ENCODE results near the gene PKNOX2. TPM values are rescaled to one million over a fixed set of nuclear protein-coding genes. Genes with fewer than 3 reads are reported as not detected.

The PKNOX2 gene
- total RNA-seq, 4 donors from 2014 or later: 1.5 to 8.2 (median 3.6) TPM

DNA sequence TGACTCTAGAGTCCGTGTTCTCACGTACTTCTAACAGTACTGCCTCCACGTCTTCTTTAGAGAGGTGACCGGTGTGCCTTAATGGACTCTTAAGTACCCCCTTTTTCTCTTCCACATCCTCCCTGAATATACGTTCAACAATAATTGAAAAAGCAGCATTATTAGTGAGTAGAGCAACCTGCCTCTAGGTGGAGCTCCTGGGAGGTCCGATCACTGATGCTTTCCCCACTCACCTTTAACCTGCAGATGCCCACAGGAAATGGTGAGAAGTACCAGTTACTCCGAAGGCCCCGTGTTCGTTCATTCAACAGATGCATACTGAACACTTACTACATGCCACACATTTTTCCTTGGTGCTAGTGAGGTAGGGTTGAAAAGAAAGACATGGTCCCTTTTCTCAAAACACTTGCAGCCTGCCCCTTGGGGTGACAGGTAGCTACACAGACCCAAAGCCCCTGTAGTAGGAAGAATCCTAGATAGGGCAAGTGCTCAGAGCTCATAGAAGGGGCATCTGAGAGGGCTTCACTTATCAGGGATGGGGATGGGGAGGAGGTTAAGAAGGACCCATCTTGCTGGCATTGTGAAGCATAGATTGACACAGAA is 258.8 kb downstream of the PKNOX2 start:
- no peaks in the 10 kb centered on the region for H3K9me3 ChIP-seq
- WGBS: 61% methylated on average over 9 of the region's 9 CpGs
- no peak overlapping the region for H3K27ac ChIP-seq
- no peaks in the 10 kb centered on the region for H3K36me3 ChIP-seq
- H3K4me3 ChIP-seq: no peak overlapping the region
- no peak for TF ChIP-seq POLR2AphosphoS5 (IDR thresholded peaks at IDR 0.05)
- TF ChIP-seq POLR2A (IDR thresholded peaks at IDR 0.05): no peak
- TF ChIP-seq EP300 (IDR thresholded peaks at IDR 0.05): no peak
- TF ChIP-seq, protein P1, sequence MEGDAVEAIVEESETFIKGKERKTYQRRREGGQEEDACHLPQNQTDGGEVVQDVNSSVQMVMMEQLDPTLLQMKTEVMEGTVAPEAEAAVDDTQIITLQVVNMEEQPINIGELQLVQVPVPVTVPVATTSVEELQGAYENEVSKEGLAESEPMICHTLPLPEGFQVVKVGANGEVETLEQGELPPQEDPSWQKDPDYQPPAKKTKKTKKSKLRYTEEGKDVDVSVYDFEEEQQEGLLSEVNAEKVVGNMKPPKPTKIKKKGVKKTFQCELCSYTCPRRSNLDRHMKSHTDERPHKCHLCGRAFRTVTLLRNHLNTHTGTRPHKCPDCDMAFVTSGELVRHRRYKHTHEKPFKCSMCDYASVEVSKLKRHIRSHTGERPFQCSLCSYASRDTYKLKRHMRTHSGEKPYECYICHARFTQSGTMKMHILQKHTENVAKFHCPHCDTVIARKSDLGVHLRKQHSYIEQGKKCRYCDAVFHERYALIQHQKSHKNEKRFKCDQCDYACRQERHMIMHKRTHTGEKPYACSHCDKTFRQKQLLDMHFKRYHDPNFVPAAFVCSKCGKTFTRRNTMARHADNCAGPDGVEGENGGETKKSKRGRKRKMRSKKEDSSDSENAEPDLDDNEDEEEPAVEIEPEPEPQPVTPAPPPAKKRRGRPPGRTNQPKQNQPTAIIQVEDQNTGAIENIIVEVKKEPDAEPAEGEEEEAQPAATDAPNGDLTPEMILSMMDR (IDR thresholded peaks at IDR 0.05): no peak
- no peaks in the 10 kb centered on the region for H3K27me3 ChIP-seq
- DNase-seq (ENCODE audit: low spot score in 2 of 2): no peak
- no peaks in the 10 kb centered on the region for H3K4me1 ChIP-seq

DNA sequence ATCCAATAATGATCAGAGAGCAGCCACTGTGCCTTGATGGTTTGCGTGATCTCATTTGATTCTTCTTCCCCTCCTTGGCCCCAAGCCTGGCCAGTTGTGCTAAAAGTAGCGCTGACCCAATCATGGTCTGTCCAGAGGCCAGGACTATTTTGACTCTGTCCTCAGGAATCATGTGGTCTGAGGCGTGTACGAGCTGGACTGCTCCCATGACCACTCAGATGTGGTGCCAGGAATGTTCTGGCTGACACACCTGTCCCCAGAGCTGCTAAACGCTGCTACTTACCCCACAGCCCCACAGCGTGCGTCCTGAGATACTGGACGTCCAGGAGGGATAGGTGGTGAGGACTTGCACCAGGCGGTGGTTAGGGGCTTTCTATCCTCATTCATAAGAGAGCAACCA is 261.1 kb downstream of the PKNOX2 start:
- Histone ChIP-seq H3K4me1 (peaks cover 2% of the 10 kb centered on the region), H3K9me3 (no peaks in the 10 kb centered on the region), H3K27me3 (no peaks in the 10 kb centered on the region), H3K4me3 (no peak overlapping the region), H3K27ac (no peak overlapping the region), H3K36me3 (no peaks in the 10 kb centered on the region)
- TF ChIP-seq, protein P1 (IDR thresholded peaks at IDR 0.05): no peak
- TF ChIP-seq POLR2A (IDR thresholded peaks at IDR 0.05) (no peak), EP300 (IDR thresholded peaks at IDR 0.05) (no peak), POLR2AphosphoS5 (IDR thresholded peaks at IDR 0.05) (no peak)
- 86% methylated on average over 6 of the region's 9 CpGs for WGBS
- no peak for DNase-seq (ENCODE audit: low spot score in 2 of 2)

DNA sequence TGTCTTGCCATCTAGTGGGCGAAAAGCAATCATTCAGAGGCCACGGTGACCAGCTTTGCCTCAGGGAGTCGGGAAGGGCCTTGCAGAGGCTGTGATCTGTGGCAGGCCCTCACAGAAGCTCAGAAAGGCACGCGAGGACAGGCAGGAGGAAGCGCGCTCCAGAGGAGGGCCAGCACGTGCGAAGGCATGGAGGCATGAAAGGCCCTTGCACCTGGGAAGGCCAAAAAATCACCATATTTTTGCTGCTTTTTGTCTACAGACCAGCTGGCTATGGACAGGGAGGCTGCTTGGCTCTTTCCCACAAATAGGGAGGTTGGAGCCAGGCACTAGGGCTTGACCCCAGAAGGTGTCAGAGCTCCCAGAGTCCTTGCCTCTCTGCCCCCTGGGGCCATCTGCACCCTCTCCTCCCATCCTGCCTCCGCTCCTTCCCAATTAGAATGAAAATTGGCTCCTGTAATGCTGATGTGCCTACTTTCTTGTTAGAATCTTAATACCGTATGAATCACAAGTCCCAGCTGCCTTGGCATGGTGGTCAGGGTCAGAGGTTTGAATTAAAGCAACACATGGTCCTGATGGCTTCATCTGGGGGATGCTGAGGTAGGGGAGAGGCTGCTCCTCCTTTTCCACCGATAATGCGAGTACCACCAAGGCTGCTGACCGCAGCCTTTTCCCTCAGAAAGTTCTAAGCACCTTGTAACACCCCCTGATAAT is 262.4 kb downstream of the PKNOX2 start:
- no peak overlapping the region for H3K4me3 ChIP-seq

DNA sequence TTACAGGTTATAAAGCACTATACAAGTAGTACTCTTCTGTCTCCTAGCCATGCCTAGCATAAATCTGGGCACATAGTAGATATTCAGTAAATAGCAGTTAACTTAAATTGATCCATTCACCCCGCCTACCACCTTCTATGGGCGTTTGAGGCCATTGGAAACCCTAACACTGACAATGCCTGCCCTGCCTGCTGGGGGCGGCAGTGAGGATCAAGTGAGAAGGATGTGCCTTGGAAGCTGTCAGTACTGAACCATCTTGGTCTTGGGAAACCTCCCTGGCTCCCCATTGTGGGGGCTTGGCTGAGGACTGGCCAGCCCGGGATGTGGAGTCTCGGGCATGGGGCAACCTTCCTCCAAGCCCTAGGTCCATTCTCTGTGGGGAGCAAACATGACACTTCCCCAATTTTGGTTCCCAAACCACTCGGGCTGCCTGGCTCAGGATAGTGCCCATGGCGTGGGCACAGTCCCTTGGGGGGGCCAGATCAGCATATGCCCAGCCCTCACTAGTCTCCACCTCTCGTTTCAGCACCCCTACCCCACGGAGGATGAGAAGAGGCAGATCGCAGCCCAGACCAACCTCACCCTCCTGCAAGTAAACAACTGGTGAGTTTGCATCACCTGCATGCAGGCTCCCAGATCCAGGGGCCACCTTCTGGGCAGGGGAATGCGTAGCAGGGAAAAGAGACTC is 264.1 kb downstream of the PKNOX2 start:
- Histone ChIP-seq H3K9me3 (no peaks in the 10 kb centered on the region), H3K4me1 (peaks cover 2% of the 10 kb centered on the region), H3K27me3 (no peaks in the 10 kb centered on the region), H3K36me3 (no peaks in the 10 kb centered on the region), H3K4me3 (no peak overlapping the region), H3K27ac (no peak overlapping the region)
- no peak for DNase-seq (ENCODE audit: low spot score in 2 of 2)
- TF ChIP-seq, protein P1 (IDR thresholded peaks at IDR 0.05): no peak
- TF ChIP-seq EP300 (IDR thresholded peaks at IDR 0.05): no peak
- TF ChIP-seq POLR2A (IDR thresholded peaks at IDR 0.05): no peak
- no peak for TF ChIP-seq POLR2AphosphoS5 (IDR thresholded peaks at IDR 0.05)
- WGBS: 73% methylated on average over 3 of the region's 11 CpGs

More for the DNA sequence above, 262.4 kb downstream of the PKNOX2 start:
- TF ChIP-seq, protein P1 (IDR thresholded peaks at IDR 0.05): no peak
- TF ChIP-seq POLR2A (IDR thresholded peaks at IDR 0.05) (no peak), POLR2AphosphoS5 (IDR thresholded peaks at IDR 0.05) (no peak), EP300 (IDR thresholded peaks at IDR 0.05) (no peak)
- Histone ChIP-seq H3K27me3 (no peaks in the 10 kb centered on the region), H3K9me3 (no peaks in the 10 kb centered on the region), H3K36me3 (no peaks in the 10 kb centered on the region), H3K27ac (no peak overlapping the region), H3K4me1 (peaks cover 2% of the 10 kb centered on the region)
- DNase-seq (ENCODE audit: low spot score in 2 of 2): no peak
- 72% methylated on average over 14 of the region's 14 CpGs for WGBS

DNA sequence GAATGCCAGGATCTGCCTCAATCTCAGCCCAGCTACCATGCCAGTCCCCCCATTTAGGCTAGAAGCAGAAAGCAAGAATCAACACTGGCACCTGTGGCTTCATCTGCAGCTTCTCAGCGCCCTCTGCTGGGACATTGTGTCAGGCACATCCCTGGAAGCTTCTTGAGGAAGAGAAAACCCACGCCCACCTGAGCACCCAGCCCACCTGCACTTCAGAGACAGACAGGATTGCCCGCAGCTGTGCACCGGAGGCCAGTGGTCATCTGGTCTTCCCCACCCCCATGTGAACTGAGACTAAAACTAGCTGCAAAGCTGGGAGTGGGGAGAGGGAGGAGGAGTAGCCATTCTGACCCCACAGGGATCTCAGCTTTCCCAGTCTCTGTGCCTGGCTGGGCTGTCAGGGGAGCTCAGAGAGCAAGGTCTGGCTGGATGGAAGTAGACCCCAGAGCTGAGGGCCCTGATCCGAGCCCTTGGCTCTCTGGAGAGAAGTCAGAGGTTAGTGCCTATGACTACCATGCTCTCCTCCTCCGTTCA is 264.7 kb downstream of the PKNOX2 start:
- no peak overlapping the region for H3K27ac ChIP-seq
- no peak overlapping the region for H3K4me3 ChIP-seq
- no peaks in the 10 kb centered on the region for H3K9me3 ChIP-seq
- H3K4me1 ChIP-seq: peaks cover 2% of the 10 kb centered on the region
- H3K36me3 ChIP-seq: no peaks in the 10 kb centered on the region
- TF ChIP-seq, protein P1 (IDR thresholded peaks at IDR 0.05): peak in 1 of 2 donors; percentile 63
- TF ChIP-seq EP300 (IDR thresholded peaks at IDR 0.05) (no peak), POLR2A (IDR thresholded peaks at IDR 0.05) (no peak), POLR2AphosphoS5 (IDR thresholded peaks at IDR 0.05) (no peak)
- DNase-seq (ENCODE audit: low spot score in 2 of 2): no peak
- 47% methylated on average over 3 of the region's 6 CpGs for WGBS
- no peaks in the 10 kb centered on the region for H3K27me3 ChIP-seq

Measured in suprapubic skin (tissue), 4 donors.